K562 (cell line): ENCODE measurements around the gene MMEL1. TPM values are rescaled to one million over a fixed set of nuclear protein-coding genes. Genes with fewer than 3 reads are reported as not detected.

Experiments
- ATAC-seq: fragments of 200-7000 bp; cut with Tn5 transposase; 3 replicates; pipeline ENCODE4 v1.9.1; 2020; ENCODE audit warnings: moderate library complexity
- BruUV-seq: library from RNA; stranded (reverse); fragments of 400-500 nt; replicated peaks from 2 replicates; lab custom pipeline; 2021; lab: Mats Ljungman, UMichigan
- CTCF ChIA-PET: fragments of 300-600 bp; formaldehyde crosslinking; extraction: SDS; loops from one replicate; lab custom pipeline; 2021; ENCODE audit warnings: low intra/inter-chr PET ratio; lab: Yijun Ruan, JAX
- POLR2A ChIA-PET: fragments of 300-600, 350-650 bp; sonication (Branson Sonifier 250); formaldehyde crosslinking; extraction: SDS; loops from one replicate; lab custom pipeline; 2021; ENCODE audit warnings: antibody characterized with exemption, inconsistent platforms; lab: Yijun Ruan, JAX
- DNase-seq, 4 experiments: peaks; one replicate each; pipeline versions ENCODE4 v3.0.0 to v3.0.0-alpha.2; 2011 to 2018; ENCODE audit warnings: low spot score in 3 of 4, mixed read lengths in 3 of 4; ENCODE audit errors: extremely low read depth in 1 of 4
- FAIRE-seq: peaks from 2 replicates; lab custom pipeline; 2011; peaks lifted over from hg19 to GRCh38; lab: Jason Lieb, UNC
- H2AFZ ChIP-seq: 2 replicates; pipeline ENCODE4 v1.6.0; 2011; ENCODE audit warnings: low read depth, low read length, control low read depth, inconsistent platforms
- H3K27ac ChIP-seq: fragments of 200-600 bp; 3 replicates; pipeline ENCODE4 v1.8.0; 2011; ENCODE audit warnings: low read depth, mild to moderate bottlenecking, control low read depth, inconsistent platforms, low read length, moderate library complexity, mixed read lengths; ENCODE audit errors: extremely low read depth
- H3K27me3 ChIP-seq, 2 experiments: fragments of 300-600 bp in 1 of 2; 2 replicates in 1 of 2; 3 replicates in 1 of 2; pipeline versions ENCODE4 v1.6.0 to v1.8.0; 2011; ENCODE audit warnings: inconsistent platforms in 2 of 2, low read length in 2 of 2, mild to moderate bottlenecking in 1 of 2, mixed read lengths in 1 of 2, moderate library complexity in 1 of 2; ENCODE audit not compliant: control insufficient read depth in 2 of 2, insufficient read depth in 2 of 2
- H3K36me3 ChIP-seq: fragments of 300-600 bp; 3 replicates; pipeline ENCODE4 v1.8.0; 2011; ENCODE audit warnings: mild to moderate bottlenecking, low read length, inconsistent platforms; ENCODE audit not compliant: control insufficient read depth, insufficient read depth
- H3K4me1 ChIP-seq, 2 experiments: fragments of 200-600 bp in 1 of 2; replicated peaks in 1 of 2; 2 replicates in 1 of 2; 3 replicates in 1 of 2; pipeline versions ENCODE4 v1.5.1 to v1.8.0; 2011; ENCODE audit warnings: inconsistent platforms in 2 of 2, low read length in 2 of 2, mild to moderate bottlenecking in 1 of 2, mixed read lengths in 1 of 2, moderate library complexity in 1 of 2; ENCODE audit not compliant: control insufficient read depth in 2 of 2, insufficient read depth in 2 of 2
- H3K4me2 ChIP-seq: 2 replicates; pipeline ENCODE4 v1.6.1; 2011; ENCODE audit warnings: low read length, control low read depth, inconsistent platforms, mixed read lengths; ENCODE audit not compliant: insufficient read depth
- H3K4me3 ChIP-seq: fragments of 200-600 bp; sonication (generic), shearing (Covaris generic); 2 replicates; pipeline ENCODE4 v1.5.1; 2016; ENCODE audit warnings: control low read depth, inconsistent platforms
- H3K79me2 ChIP-seq: fragments of 200-600 bp; 3 replicates; pipeline ENCODE4 v1.8.0; 2011; ENCODE audit warnings: low read length, inconsistent platforms; ENCODE audit not compliant: control insufficient read depth, insufficient read depth
- H3K9ac ChIP-seq, 2 experiments: 2 replicates each; pipeline versions ENCODE4 v1.6.0 to v1.6.1; 2011; ENCODE audit warnings: low read depth in 2 of 2, low read length in 2 of 2, control low read depth in 1 of 2, inconsistent platforms in 1 of 2, mild to moderate bottlenecking in 1 of 2, mixed read lengths in 1 of 2; ENCODE audit not compliant: insufficient read depth in 1 of 2
- H3K9me1 ChIP-seq: one replicate; pipeline ENCODE4 v1.6.0; 2011; ENCODE audit warnings: inconsistent platforms, mild to moderate bottlenecking, low read length, moderate library complexity; ENCODE audit not compliant: control insufficient read depth, insufficient read depth
- H3K9me3 ChIP-seq: replicated peaks from 2 replicates; pipeline ENCODE4 v1.5.1; 2011; ENCODE audit warnings: low read depth, low read length, inconsistent platforms; ENCODE audit not compliant: control insufficient read depth, insufficient read depth
- H4K20me1 ChIP-seq: replicated peaks from 2 replicates; pipeline ENCODE4 v1.6.1; 2011; ENCODE audit warnings: low read length, inconsistent platforms, mixed read lengths; ENCODE audit not compliant: control insufficient read depth, insufficient read depth
- CTBP1 ChIP-seq: fragments of 450-650 bp; IDR thresholded peaks from 2 replicates; pipeline ENCODE4 v1.6.1; 2016; ENCODE audit warnings: borderline replicate concordance
- GATAD2B ChIP-seq: fragments of 450-650 bp; IDR thresholded peaks from 2 replicates; pipeline ENCODE4 v1.6.1; 2017; ENCODE audit warnings: mild to moderate bottlenecking, borderline replicate concordance
- KAT2B ChIP-seq: IDR thresholded peaks from one replicate; pipeline ENCODE4 v1.6.1; 2012; ENCODE audit warnings: low read depth, mild to moderate bottlenecking, control low read depth, inconsistent platforms, low read length, moderate library complexity
- KDM2B ChIP-seq: fragments of 250-450 bp; sonication (Bioruptor Pico); IDR thresholded peaks from 2 replicates; pipeline ENCODE4 v1.8.0; 2021; ENCODE audit warnings: mild to moderate bottlenecking, moderate library complexity
- KLF16 ChIP-seq: IDR thresholded peaks from 2 replicates; pipeline ENCODE4 v1.6.1; 2016; ENCODE audit warnings: antibody characterized with exemption
- MYC ChIP-seq, 2 experiments: fragments of 250-450 bp in 1 of 2; sonication (Bioruptor Pico) in 1 of 2; IDR thresholded peaks; 2 replicates each; pipeline versions ENCODE4 v1.5.1 to v1.6.1; 2012 to 2021; ENCODE audit warnings: low read depth in 2 of 2, borderline replicate concordance in 1 of 2, improper control_type of control experiment in 1 of 2, low read length in 1 of 2, mild to moderate bottlenecking in 1 of 2, moderate library complexity in 1 of 2
- NEUROD1 ChIP-seq: fragments of 150-350 bp; IDR thresholded peaks from 2 replicates; pipeline ENCODE4 v1.6.1; 2014; ENCODE audit warnings: borderline replicate concordance, low read length, low read depth; ENCODE audit not compliant: partially characterized antibody
- PKNOX1 ChIP-seq: fragments of 450-650 bp; IDR thresholded peaks from 2 replicates; pipeline ENCODE4 v1.6.1; 2016
- SAP30 ChIP-seq: fragments of 200-600 bp; sonication (generic); IDR thresholded peaks from 2 replicates; pipeline ENCODE4 v1.6.1; 2012; ENCODE audit warnings: borderline replicate concordance, low read depth, mild to moderate bottlenecking, moderate library complexity, low read length, control low read depth, inconsistent platforms; ENCODE audit not compliant: insufficient read depth, poor library complexity, severe bottlenecking
- SMAD1 ChIP-seq: fragments of 150-350 bp; IDR thresholded peaks from 2 replicates; pipeline ENCODE4 v1.6.1; 2014; ENCODE audit warnings: low read length, low read depth; ENCODE audit not compliant: partially characterized antibody
- STAG1 ChIP-seq: sonication (generic); formaldehyde crosslinking; IDR thresholded peaks from 2 replicates; pipeline ENCODE4 v1.5.0; 2020; ENCODE audit warnings: missing genetic modification reagents, borderline replicate concordance
- ZBTB8A ChIP-seq: fragments of 450-650 bp; IDR thresholded peaks from 2 replicates; pipeline ENCODE4 v1.6.1; 2018; ENCODE audit warnings: mild to moderate bottlenecking, moderate library complexity; ENCODE audit not compliant: partially characterized antibody
- ZC3H4 ChIP-seq: sonication (generic); formaldehyde crosslinking; IDR thresholded peaks from 2 replicates; pipeline ENCODE4 v1.9.0; 2021; ENCODE audit warnings: missing genetic modification reagents, borderline replicate concordance
- WGBS: fragments of 100-300 bp; shearing (Covaris generic); methylation state at CpG from one replicate; pipeline ENCODE4 v1.1.6; 2016; ENCODE audit warnings: low coverage, mixed read lengths; ENCODE audit not compliant: insufficient coverage; ENCODE audit errors: missing lambda C conversion rate; 5-methylcytosine and 5-hydroxymethylcytosine counted together
- in situ Hi-C: fragments of 300-500 bp; cut with MboI; formaldehyde crosslinking; loops from 4 replicates; pipeline ENCODE4 v1.15.0; 2018; ENCODE audit warnings: inconsistent platforms, mixed read lengths
- intact Hi-C: fragments of 100-400 bp; cut with micrococcal nuclease; formaldehyde crosslinking; loops from 2 replicates; pipeline ENCODE4 v1.14.2; 2022
- polyA plus RNA-seq, 8 experiments: library from polyadenylated mRNA; depleted of rRNA in 4 of 8; stranded (reverse) in 5 of 8; unstranded in 3 of 8; fragments of >200 nt; fragmentation: Nextera tagmentation in 2 of 8; fragmentation: Illumina TruSeq in 1 of 8; extraction: Ambion mirVana in 2 of 8; extraction: Trizol in 1 of 8; gene quantifications; 2 replicates each; pipeline versions ENCODE4 v1.2.1 to v1.2.3, GENCODE V29; 2011 to 2014; ENCODE audit warnings: inconsistent platforms in 1 of 8, missing spikeins in 1 of 8
- total RNA-seq, 7 experiments: library from RNA; depleted of rRNA in 6 of 7; stranded (reverse); fragments of >200 nt in 6 of 7; fragmentation: Illumina TruSeq in 2 of 7; extraction: Trizol in 2 of 7; gene quantifications; 2 replicates each; pipeline versions ENCODE4 v1.2.1 to v1.2.3, GENCODE V29; 2011 to 2021; ENCODE audit warnings: low replicate concordance in 1 of 7
- TF ChIP-seq, protein P1 (sequence below): fragments of 450-650 bp; formaldehyde crosslinking; IDR thresholded peaks from 2 replicates; pipeline ENCODE4 v1.4.0; 2020; ENCODE audit warnings: mild to moderate bottlenecking
- TF ChIP-seq, protein P2 (sequence below): fragments of 200-800 bp; sonication (Bioruptor generic); IDR thresholded peaks from 2 replicates; pipeline ENCODE4 v1.6.1; 2017; ENCODE audit warnings: missing genetic modification characterization, missing compliant biosample characterization

MMEL1 gene
- total and polyA plus RNA-seq, 9 of the 15 experiments (the other 6 are each of a cell fraction or from before 2014, with no cell fraction given): not detected

DNA sequence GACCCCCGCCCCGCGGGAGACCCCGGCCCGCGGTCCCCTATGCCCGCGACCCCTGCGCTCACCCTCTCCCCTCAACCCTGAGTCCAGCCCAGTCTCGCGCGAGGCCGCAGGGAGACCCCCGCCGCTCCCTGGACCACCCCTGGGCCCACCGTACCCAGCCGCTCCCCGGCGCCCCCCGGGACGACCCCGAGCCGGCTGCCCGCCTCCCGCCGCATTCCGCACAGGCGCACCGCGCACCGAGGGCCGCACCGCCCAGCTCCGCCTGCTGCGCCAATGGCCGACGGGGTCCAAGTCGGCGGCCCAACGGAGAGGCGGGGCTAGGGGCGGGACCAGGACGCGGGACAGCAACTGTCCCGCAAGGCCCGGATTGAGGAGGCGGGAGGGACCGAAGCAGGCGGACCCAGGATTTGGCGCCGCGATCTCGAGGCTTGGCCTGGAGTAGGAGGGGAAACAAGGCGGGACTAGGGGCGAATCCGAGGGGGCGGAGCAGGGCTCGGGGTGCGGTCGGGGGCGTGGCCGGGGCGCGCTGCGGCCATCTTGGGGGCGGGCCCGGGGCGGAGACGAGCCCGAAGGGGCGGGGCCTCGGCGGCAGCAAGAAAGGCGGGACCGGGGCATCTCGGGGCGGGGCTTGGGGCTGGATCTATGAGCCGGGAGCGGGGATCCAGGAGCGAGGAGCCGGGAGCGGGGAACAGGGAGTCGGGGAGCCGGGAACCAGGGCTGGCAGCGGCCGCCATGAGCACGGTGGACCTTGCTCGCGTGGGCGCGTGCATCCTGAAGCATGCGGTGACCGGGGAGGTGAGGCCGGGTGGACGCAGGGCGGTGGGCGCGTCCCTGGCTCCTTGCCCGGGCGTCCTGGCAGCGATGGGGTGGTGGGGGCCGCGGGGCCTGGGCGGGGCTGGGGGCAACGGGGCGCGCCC is 46.4 kb downstream of the MMEL1 start, which contains the start of gene PRXL2B:
Gene PRXL2B, plus strand, starts transcription at position 624 of the 917 bp plus-strand sequence. Its CDS starts 109 bp downstream, at position 733.
- H3K9ac ChIP-seq: peak within 1 kb of the TSS; percentile 79 to 95
- DNase-seq: peak; percentile 99 to 100 (median 99)
- peak within 1 kb of the TSS; percentile 90 for H3K4me2 ChIP-seq
- H3K27me3 ChIP-seq: peaks cover 5 to 6% of the 10 kb centered on the region in 2 experiments; a peak in 4 of 5 replicates
- peak within 1 kb of the TSS; percentile 71 for H3K4me3 ChIP-seq
- peaks cover 20 to 57% of the 10 kb centered on the region in 2 experiments for H3K4me1 ChIP-seq
- WGBS: 3% methylated on average over 59 of the region's 107 CpGs
- BruUV-seq: no TSS peak
- H3K9me3 ChIP-seq: no peaks in the 10 kb centered on the region
- H3K9me1 ChIP-seq: no peaks in the 10 kb centered on the region
- in situ Hi-C loops (no loop called here), intact Hi-C loops (loop anchor here (2.0 to 5.0 kb wide), 2 partner anchors 39 to 56 kb away; no protein-coding TSS in a partner anchor)
- H3K36me3 ChIP-seq: 0 out of 3 replicates have a peak, but pooled peaks cover 4% of the 10 kb centered on the region
- POLR2A ChIA-PET: interaction anchor here (0.5 to 3.0 kb wide), 10 partner anchors 11 to 367 kb away, joined by 3 to 13 read pairs (median 5); partner anchors contain the start of gene TNFRSF14
- peak; percentile 95 for ATAC-seq
- no peak for FAIRE-seq
- peaks cover 8% of the 10 kb centered on the region; the same call in 1 of the 3 replicates for H3K79me2 ChIP-seq
- H2AFZ ChIP-seq: peak within 1 kb of the TSS; percentile 90
- H3K27ac ChIP-seq: peak within 1 kb of the TSS; percentile 93
- H4K20me1 ChIP-seq: no peaks in the 10 kb centered on the region
- CTCF ChIA-PET: interaction anchor here (0.6 kb wide), 1 partner anchor 24 kb away, joined by 3 read pairs; no protein-coding TSS in a partner anchor
- TF ChIP-seq PKNOX1 (peak; percentile 42; the same call in 1 of the 2 replicates), KDM2B (CRISPR knock-in tag) (no peak), STAG1 (CRISPR knock-in tag) (no peak; the same call in 1 of the 2 replicates), KLF16 (no peak), NEUROD1 (peak; percentile 65), SMAD1 (peak; percentile 42), ZBTB8A (no peak), CTBP1 (peak; percentile 73), SAP30 (peak; percentile 58), MYC (IDR thresholded peaks at IDR 0.05; ENCODE audit: low read depth, low read length) (peak; percentile 58), MYC (CRISPR knock-in tag; IDR thresholded peaks at IDR 0.05; ENCODE audit: borderline replicate concordance, low read depth) (no peak), GATAD2B (peak; percentile 53; the same call in 1 of the 2 replicates), KAT2B (no peak), ZC3H4 (CRISPR knock-in tag) (peak; percentile 68; the same call in 1 of the 2 replicates)
- TF ChIP-seq, protein P1, sequence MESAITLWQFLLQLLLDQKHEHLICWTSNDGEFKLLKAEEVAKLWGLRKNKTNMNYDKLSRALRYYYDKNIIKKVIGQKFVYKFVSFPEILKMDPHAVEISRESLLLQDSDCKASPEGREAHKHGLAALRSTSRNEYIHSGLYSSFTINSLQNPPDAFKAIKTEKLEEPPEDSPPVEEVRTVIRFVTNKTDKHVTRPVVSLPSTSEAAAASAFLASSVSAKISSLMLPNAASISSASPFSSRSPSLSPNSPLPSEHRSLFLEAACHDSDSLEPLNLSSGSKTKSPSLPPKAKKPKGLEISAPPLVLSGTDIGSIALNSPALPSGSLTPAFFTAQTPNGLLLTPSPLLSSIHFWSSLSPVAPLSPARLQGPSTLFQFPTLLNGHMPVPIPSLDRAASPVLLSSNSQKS (CRISPR knock-in tag): no peak
- TF ChIP-seq, protein P2, sequence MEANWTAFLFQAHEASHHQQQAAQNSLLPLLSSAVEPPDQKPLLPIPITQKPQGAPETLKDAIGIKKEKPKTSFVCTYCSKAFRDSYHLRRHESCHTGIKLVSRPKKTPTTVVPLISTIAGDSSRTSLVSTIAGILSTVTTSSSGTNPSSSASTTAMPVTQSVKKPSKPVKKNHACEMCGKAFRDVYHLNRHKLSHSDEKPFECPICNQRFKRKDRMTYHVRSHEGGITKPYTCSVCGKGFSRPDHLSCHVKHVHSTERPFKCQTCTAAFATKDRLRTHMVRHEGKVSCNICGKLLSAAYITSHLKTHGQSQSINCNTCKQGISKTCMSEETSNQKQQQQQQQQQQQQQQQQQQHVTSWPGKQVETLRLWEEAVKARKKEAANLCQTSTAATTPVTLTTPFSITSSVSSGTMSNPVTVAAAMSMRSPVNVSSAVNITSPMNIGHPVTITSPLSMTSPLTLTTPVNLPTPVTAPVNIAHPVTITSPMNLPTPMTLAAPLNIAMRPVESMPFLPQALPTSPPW: peak; percentile 82
